ENCODE results near the gene FAM9B.
A peak's percentile ranks its signal among the peaks of the same experiment; 100 is the strongest.

Gene FAM9B

DNA sequence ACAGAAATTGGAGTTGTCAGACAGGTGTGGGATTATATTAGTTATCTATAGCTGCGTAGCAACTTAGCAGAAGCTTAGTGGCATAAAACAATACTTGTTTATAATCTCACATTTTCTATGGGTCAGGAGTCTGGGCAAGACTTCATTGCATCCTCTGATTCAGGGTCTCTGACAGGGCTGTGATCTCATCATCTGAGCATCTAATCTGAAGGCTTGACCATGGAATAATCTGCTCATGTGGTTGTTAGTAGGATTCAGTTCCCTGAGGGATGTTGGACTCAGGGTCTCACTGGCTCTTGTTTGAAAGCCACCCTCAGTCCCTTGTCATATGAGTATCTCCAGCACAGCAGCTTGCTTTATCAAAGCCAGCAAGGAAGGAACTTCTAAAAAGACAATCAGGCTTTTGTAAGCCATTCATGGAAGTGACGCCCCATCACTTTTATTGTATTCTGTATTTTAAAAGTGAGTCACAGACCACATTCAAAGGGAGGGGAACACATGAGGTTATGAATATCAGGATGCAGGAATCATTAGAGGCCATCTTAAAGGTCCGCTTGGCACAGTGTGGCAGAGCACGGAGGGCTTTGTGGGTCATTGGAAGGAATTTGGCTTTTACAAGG, 37.2 kb upstream of the FAM9B start:
- no peak overlapping the region for H2BK15ac ChIP-seq (ENCODE audit: low read depth, poor library complexity, severe bottlenecking)
- no peaks in the 10 kb centered on the region for H3K79me1 ChIP-seq (replicated peaks; ENCODE audit: low read length, poor library complexity, severe bottlenecking)
- no peaks in the 10 kb centered on the region for H3K27me3 ChIP-seq (ENCODE audit: control insufficient read depth in 1 of 2, insufficient read depth in 1 of 2, low read length in 2 of 2)
- H2BK12ac ChIP-seq (ENCODE audit: low read length in 2 of 2) = no peak overlapping the region
- no peak overlapping the region for H3K4me3 ChIP-seq (ENCODE audit: insufficient read depth in 1 of 2, low read depth in 1 of 2, low read length in 2 of 2)
- 98% methylated on average over 4 of the region's 4 CpGs for WGBS
- no peak overlapping the region for H2AK5ac ChIP-seq (ENCODE audit: low read length, severe bottlenecking)
- H3K14ac ChIP-seq (ENCODE audit: low read length in 2 of 2) = no peak overlapping the region
- no peak overlapping the region for H3K4me2 ChIP-seq (ENCODE audit: low read length, poor library complexity, severe bottlenecking)
- H2AFZ ChIP-seq (ENCODE audit: low read depth, low read length) = no peak overlapping the region
- H3K4ac ChIP-seq (ENCODE audit: low read depth in 1 of 2, low read length in 2 of 2) = no peak overlapping the region
- H2BK5ac ChIP-seq (ENCODE audit: low read depth, low read length, poor library complexity, severe bottlenecking) = no peak overlapping the region
- no peak overlapping the region for H3K27ac ChIP-seq (ENCODE audit: low read length, poor library complexity, severe bottlenecking)
- no peak overlapping the region for H3K18ac ChIP-seq (ENCODE audit: low read depth in 1 of 2, low read length in 2 of 2)
- H2BK120ac ChIP-seq (ENCODE audit: low read depth, low read length) = no peak overlapping the region
- H3K23ac ChIP-seq (ENCODE audit: low read length in 2 of 2) = no peak overlapping the region
- no peak overlapping the region for H4K8ac ChIP-seq (ENCODE audit: low read length)
- no peaks in the 10 kb centered on the region for H3K4me1 ChIP-seq (ENCODE audit: control insufficient read depth, insufficient read depth, low read depth, low read length)
- H3K9me3 ChIP-seq (ENCODE audit: control insufficient read depth, low read length) = no peaks in the 10 kb centered on the region
- H4K91ac ChIP-seq (ENCODE audit: low read length) = no peak overlapping the region
- H3K36me3 ChIP-seq (ENCODE audit: control insufficient read depth in 1 of 2, insufficient read depth in 2 of 2, low read depth in 1 of 2, low read length in 2 of 2) = no peaks in the 10 kb centered on the region
- peak; percentile 1 for DNase-seq
- no peak overlapping the region for H3K9ac ChIP-seq (ENCODE audit: low read length)

GRCh38 chrX:9069573-9069972, 35.6 kb upstream of the FAM9B start:
- Histone ChIP-seq H2BK15ac (ENCODE audit: low read depth, poor library complexity, severe bottlenecking) (no peak overlapping the region), H3K4ac (ENCODE audit: low read depth in 1 of 2, low read length in 2 of 2) (no peak overlapping the region), H3K79me1 (replicated peaks; ENCODE audit: low read length, poor library complexity, severe bottlenecking) (no peaks in the 10 kb centered on the region), H3K36me3 (ENCODE audit: control insufficient read depth in 1 of 2, insufficient read depth in 2 of 2, low read depth in 1 of 2, low read length in 2 of 2) (no peaks in the 10 kb centered on the region), H3K4me1 (ENCODE audit: control insufficient read depth, insufficient read depth, low read depth, low read length) (no peaks in the 10 kb centered on the region), H2AFZ (ENCODE audit: low read depth, low read length) (no peak overlapping the region), H3K14ac (ENCODE audit: low read length in 2 of 2) (no peak overlapping the region), H2BK120ac (ENCODE audit: low read depth, low read length) (no peak overlapping the region), H4K91ac (ENCODE audit: low read length) (no peak overlapping the region), H3K27ac (ENCODE audit: low read length, poor library complexity, severe bottlenecking) (no peak overlapping the region), H3K4me2 (ENCODE audit: low read length, poor library complexity, severe bottlenecking) (no peak overlapping the region), H3K9me3 (ENCODE audit: control insufficient read depth, low read length) (no peaks in the 10 kb centered on the region), H3K9ac (ENCODE audit: low read length) (no peak overlapping the region), H2BK5ac (ENCODE audit: low read depth, low read length, poor library complexity, severe bottlenecking) (no peak overlapping the region), H3K27me3 (ENCODE audit: control insufficient read depth in 1 of 2, insufficient read depth in 1 of 2, low read length in 2 of 2) (no peaks in the 10 kb centered on the region), H3K4me3 (ENCODE audit: insufficient read depth in 1 of 2, low read depth in 1 of 2, low read length in 2 of 2) (no peak overlapping the region), H2BK12ac (ENCODE audit: low read length in 2 of 2) (no peak overlapping the region), H3K18ac (ENCODE audit: low read depth in 1 of 2, low read length in 2 of 2) (no peak overlapping the region), H3K23ac (ENCODE audit: low read length in 2 of 2) (no peak overlapping the region), H4K8ac (ENCODE audit: low read length) (no peak overlapping the region), H2AK5ac (ENCODE audit: low read length, severe bottlenecking) (no peak overlapping the region)
- 96% methylated on average over 4 of the region's 5 CpGs for WGBS
- DNase-seq = no peak

- Histone ChIP-seq H3K14ac (ENCODE audit: low read length in 2 of 2) (no peak overlapping the region), H3K23ac (ENCODE audit: low read length in 2 of 2) (no peak overlapping the region), H3K9me3 (ENCODE audit: control insufficient read depth, low read length) (no peaks in the 10 kb centered on the region), H3K4me2 (ENCODE audit: low read length, poor library complexity, severe bottlenecking) (no peak overlapping the region), H4K91ac (ENCODE audit: low read length) (no peak overlapping the region), H3K36me3 (ENCODE audit: control insufficient read depth in 1 of 2, insufficient read depth in 2 of 2, low read depth in 1 of 2, low read length in 2 of 2) (no peaks in the 10 kb centered on the region), H3K79me1 (replicated peaks; ENCODE audit: low read length, poor library complexity, severe bottlenecking) (no peaks in the 10 kb centered on the region), H2AFZ (ENCODE audit: low read depth, low read length) (no peak overlapping the region), H2BK120ac (ENCODE audit: low read depth, low read length) (no peak overlapping the region), H2BK5ac (ENCODE audit: low read depth, low read length, poor library complexity, severe bottlenecking) (no peak overlapping the region), H3K27ac (ENCODE audit: low read length, poor library complexity, severe bottlenecking) (no peak overlapping the region), H2AK5ac (ENCODE audit: low read length, severe bottlenecking) (no peak overlapping the region), H2BK12ac (ENCODE audit: low read length in 2 of 2) (no peak overlapping the region), H3K18ac (ENCODE audit: low read depth in 1 of 2, low read length in 2 of 2) (no peak overlapping the region), H2BK15ac (ENCODE audit: low read depth, poor library complexity, severe bottlenecking) (no peak overlapping the region), H4K8ac (ENCODE audit: low read length) (no peak overlapping the region), H3K9ac (ENCODE audit: low read length) (no peak overlapping the region), H3K4me1 (ENCODE audit: control insufficient read depth, insufficient read depth, low read depth, low read length) (no peaks in the 10 kb centered on the region), H3K4ac (ENCODE audit: low read depth in 1 of 2, low read length in 2 of 2) (no peak overlapping the region), H3K4me3 (ENCODE audit: insufficient read depth in 1 of 2, low read depth in 1 of 2, low read length in 2 of 2) (no peak overlapping the region), H3K27me3 (ENCODE audit: control insufficient read depth in 1 of 2, insufficient read depth in 1 of 2, low read length in 2 of 2) (no peaks in the 10 kb centered on the region)
- no peak for DNase-seq
Observed at GRCh38 chrX:9064694-9065093, 30.8 kb upstream of the FAM9B start.

- Histone ChIP-seq H3K4me1 (ENCODE audit: control insufficient read depth, insufficient read depth, low read depth, low read length) (no peaks in the 10 kb centered on the region), H4K8ac (ENCODE audit: low read length) (no peak overlapping the region), H3K27me3 (ENCODE audit: control insufficient read depth in 1 of 2, insufficient read depth in 1 of 2, low read length in 2 of 2) (no peaks in the 10 kb centered on the region), H2AFZ (ENCODE audit: low read depth, low read length) (no peak overlapping the region), H3K14ac (ENCODE audit: low read length in 2 of 2) (no peak overlapping the region), H3K18ac (ENCODE audit: low read depth in 1 of 2, low read length in 2 of 2) (no peak overlapping the region), H2BK15ac (ENCODE audit: low read depth, poor library complexity, severe bottlenecking) (no peak overlapping the region), H2AK5ac (ENCODE audit: low read length, severe bottlenecking) (no peak overlapping the region), H3K9ac (ENCODE audit: low read length) (no peak overlapping the region), H2BK12ac (ENCODE audit: low read length in 2 of 2) (no peak overlapping the region), H4K91ac (ENCODE audit: low read length) (no peak overlapping the region), H2BK120ac (ENCODE audit: low read depth, low read length) (no peak overlapping the region), H3K4me3 (ENCODE audit: insufficient read depth in 1 of 2, low read depth in 1 of 2, low read length in 2 of 2) (no peak overlapping the region), H3K23ac (ENCODE audit: low read length in 2 of 2) (no peak overlapping the region), H3K79me1 (replicated peaks; ENCODE audit: low read length, poor library complexity, severe bottlenecking) (no peaks in the 10 kb centered on the region), H2BK5ac (ENCODE audit: low read depth, low read length, poor library complexity, severe bottlenecking) (no peak overlapping the region), H3K36me3 (ENCODE audit: control insufficient read depth in 1 of 2, insufficient read depth in 2 of 2, low read depth in 1 of 2, low read length in 2 of 2) (no peaks in the 10 kb centered on the region), H3K9me3 (ENCODE audit: control insufficient read depth, low read length) (no peaks in the 10 kb centered on the region), H3K27ac (ENCODE audit: low read length, poor library complexity, severe bottlenecking) (no peak overlapping the region), H3K4me2 (ENCODE audit: low read length, poor library complexity, severe bottlenecking) (no peak overlapping the region), H3K4ac (ENCODE audit: low read depth in 1 of 2, low read length in 2 of 2) (no peak overlapping the region)
- WGBS = 58% methylated on average over 2 of the region's 3 CpGs
- DNase-seq = no peak
Observed at GRCh38 chrX:9062641-9063040, 28.7 kb upstream of the FAM9B start.
